Spleen (tissue), 11 donors: ENCODE measurements around the gene CASTOR2. TPM values are rescaled to one million over a fixed set of nuclear protein-coding genes. Genes with fewer than 3 reads are reported as not detected.

Experiments
- DNase-seq: peaks from one replicate; pipeline ENCODE4 v3.0.0-alpha.2; 2020
- H3K27ac ChIP-seq, 8 donors: fragments of 200-600 bp; sonication (generic) in 7 of 8; 1 replicate in 4 of 8; 2 replicates in 4 of 8; pipeline versions ENCODE4 v1.5.0 to v1.8.0; 2016 to 2021; ENCODE audit warnings: inconsistent platforms in 4 of 8, mild to moderate bottlenecking in 4 of 8, moderate library complexity in 1 of 8
- H3K27me3 ChIP-seq, 7 donors: fragments of 200-600 bp; sonication (generic) in 6 of 7; replicated peaks in 1 of 7; 1 replicate in 4 of 7; 2 replicates in 3 of 7; pipeline versions ENCODE4 v1.5.0 to v1.8.0; 2016 to 2021; ENCODE audit warnings: inconsistent platforms in 3 of 7, mild to moderate bottlenecking in 1 of 7
- H3K36me3 ChIP-seq, 6 donors: fragments of 200-600 bp; sonication (generic) in 5 of 6; 1 replicate in 4 of 6; 2 replicates in 2 of 6; pipeline versions ENCODE4 v1.5.0 to v1.8.0; 2016 to 2021; ENCODE audit warnings: inconsistent platforms in 2 of 6
- H3K4me1 ChIP-seq, 6 donors: fragments of 200-600 bp; sonication (generic) in 5 of 6; 1 replicate in 3 of 6; 2 replicates in 3 of 6; pipeline versions ENCODE4 v1.5.0 to v1.8.0; 2016 to 2021; ENCODE audit warnings: inconsistent platforms in 3 of 6
- H3K4me3 ChIP-seq, 8 donors: fragments of 200-600 bp; sonication (generic) in 7 of 8; 1 replicate in 4 of 8; 2 replicates in 4 of 8; pipeline versions ENCODE4 v1.5.0 to v1.8.0; 2016 to 2021; ENCODE audit warnings: inconsistent platforms in 4 of 8, mild to moderate bottlenecking in 4 of 8, moderate library complexity in 2 of 8
- H3K9me3 ChIP-seq, 8 donors: fragments of 200-600 bp; sonication (generic) in 7 of 8; 1 replicate in 4 of 8; 2 replicates in 4 of 8; pipeline versions ENCODE4 v1.5.0 to v1.8.0; 2016 to 2021; ENCODE audit warnings: inconsistent platforms in 4 of 8
- CTCF ChIP-seq, 11 experiments: fragments of 200-600 bp in 7 of 11; fragments of 450-650 bp in 4 of 11; sonication (generic) in 4 of 11; IDR thresholded peaks in 8 of 11; conservative IDR thresholded peaks in 3 of 11; 1 replicate in 7 of 11; 2 replicates in 4 of 11; pipeline versions ENCODE4 v1.4.0 to v1.8.0; 2016 to 2021; ENCODE audit warnings: antibody characterized with exemption in 11 of 11, inconsistent platforms in 4 of 11, mild to moderate bottlenecking in 1 of 11
- POLR2A ChIP-seq, 3 donors: fragments of 450-650 bp; IDR thresholded peaks; one replicate each; pipeline ENCODE4 v1.5.1; 2017; ENCODE audit warnings: antibody characterized with exemption in 3 of 3, mild to moderate bottlenecking in 1 of 3
- POLR2AphosphoS5 ChIP-seq, 3 donors: sonication (generic); formaldehyde crosslinking; IDR thresholded peaks; one replicate each; pipeline ENCODE4 v1.5.1; 2017; ENCODE audit warnings: antibody characterized with exemption in 3 of 3
- WGBS, 5 donors: extraction: QIAGEN DNeasy Blood & Tissue Kit in 3 of 5; methylation state at CpG; one replicate each; pipeline versions ENCODE4 v1.1.5 to v1.1.7; 2013 to 2018; 5-methylcytosine and 5-hydroxymethylcytosine counted together
- intact Hi-C: fragments of 100-400 bp; cut with DNase I; formaldehyde crosslinking; loops from one replicate; pipeline ENCODE4 v1.15.0; 2023; ENCODE audit warnings: low total_unique reads
- polyA plus RNA-seq, 3 donors: library from polyadenylated mRNA; stranded (reverse); fragments of 200-250 nt; gene quantifications; one replicate each; pipeline ENCODE4 v1.2.1, GENCODE V29; 2013
- total RNA-seq, 7 donors: library from RNA; depleted of rRNA in 3 of 7; stranded (reverse); fragments of >200 nt in 3 of 7; fragmentation: NEBNext Ultra II Directional in 4 of 7; extraction: Animal tissue kit (Norgen Biotek cat#: 25700) in 4 of 7; gene quantifications; one replicate each; pipeline versions ENCODE4 v1.1.0 to v1.2.1, GENCODE V29; 2016 to 2021
- donor health status: healthy with polysubstance abuse.
- donor health status: DM: no; HTN: no; CAD: no; lungs with moderate emphysema.
- donor health status: DM: no; HTN: no; CAD: no.
- donor health status: Bipolar disorder and iron deficiency.
- donor health status: healthy.
- donor health status: DM: no; HTN: no; CAD: no.
- donor health status: DM: yes; HTN: yes; CAD: no.

Gene CASTOR2
- total and polyA plus RNA-seq, 10 donors, result 0.11 to 9.8 (median 5.6) TPM

GRCh38 chr7:75017832-75018231 lies 53.3 kb downstream of the CASTOR2 start:
- Histone ChIP-seq H3K27me3 (no peaks in the 10 kb centered on the region), H3K36me3 (peaks cover 0 to 48% (median 0%) of the 10 kb centered on the region in 6 donors), H3K4me3 (no peak overlapping the region), H3K27ac (no peak overlapping the region), H3K4me1 (no peaks in the 10 kb centered on the region), H3K9me3 (no peaks in the 10 kb centered on the region)
- intact Hi-C loops, result no loop called here
- 90 to 95% (median 94%) methylated on average over 16 to 18 of the region's 18 CpGs for WGBS, 5 donors
- no peak for TF ChIP-seq CTCF (IDR thresholded peaks at IDR 0.05 in 8 of 11, conservative IDR thresholded peaks at IDR 0.05 in 3 of 11)
- no peak for DNase-seq

- Histone ChIP-seq H3K9me3 (no peaks in the 10 kb centered on the region), H3K36me3 (peaks cover 0 to 48% (median 0%) of the 10 kb centered on the region in 6 donors), H3K4me1 (no peaks in the 10 kb centered on the region), H3K4me3 (no peak overlapping the region), H3K27me3 (no peaks in the 10 kb centered on the region), H3K27ac (no peak overlapping the region)
- WGBS, 5 donors, result 89 to 95% (median 91%) methylated on average over 9 to 12 of the region's 12 CpGs
- DNase-seq, result no peak
- intact Hi-C loops, result no loop called here
- no peak for TF ChIP-seq CTCF (IDR thresholded peaks at IDR 0.05 in 8 of 11, conservative IDR thresholded peaks at IDR 0.05 in 3 of 11)
- TF ChIP-seq POLR2A (IDR thresholded peaks at IDR 0.05), result no peak
- no peak for TF ChIP-seq POLR2AphosphoS5 (IDR thresholded peaks at IDR 0.05)
Measured at GRCh38 chr7:75018570-75019364, 54.3 kb downstream of the CASTOR2 start.

GRCh38 chr7:75019800-75020199 lies 55.3 kb downstream of the CASTOR2 start:
- TF ChIP-seq POLR2A (IDR thresholded peaks at IDR 0.05) (no peak), CTCF (IDR thresholded peaks at IDR 0.05 in 8 of 11, conservative IDR thresholded peaks at IDR 0.05 in 3 of 11) (no peak), POLR2AphosphoS5 (IDR thresholded peaks at IDR 0.05) (no peak)
- WGBS, 5 donors, result 93 to 96% (median 95%) methylated on average over 14 of the region's 14 CpGs
- no peak for DNase-seq
- Histone ChIP-seq H3K4me1 (no peaks in the 10 kb centered on the region), H3K9me3 (no peaks in the 10 kb centered on the region), H3K4me3 (no peak overlapping the region), H3K36me3 (peaks cover 0 to 57% (median 0%) of the 10 kb centered on the region in 6 donors), H3K27me3 (no peaks in the 10 kb centered on the region), H3K27ac (no peak overlapping the region)
- intact Hi-C loops, result no loop called here

- Histone ChIP-seq H3K4me1 (no peaks in the 10 kb centered on the region), H3K27ac (no peak overlapping the region), H3K27me3 (no peaks in the 10 kb centered on the region), H3K9me3 (no peaks in the 10 kb centered on the region), H3K4me3 (no peak overlapping the region), H3K36me3 (peaks cover 0 to 36% (median 0%) of the 10 kb centered on the region in 6 donors)
- WGBS, 5 donors, result 88 to 96% (median 94%) methylated on average over 16 to 17 of the region's 17 CpGs
- DNase-seq, result no peak
- intact Hi-C loops, result no loop called here
- no peak for TF ChIP-seq POLR2A (IDR thresholded peaks at IDR 0.05)
- no peak for TF ChIP-seq POLR2AphosphoS5 (IDR thresholded peaks at IDR 0.05)
- no peak for TF ChIP-seq CTCF (IDR thresholded peaks at IDR 0.05 in 8 of 11, conservative IDR thresholded peaks at IDR 0.05 in 3 of 11)
Measured at GRCh38 chr7:75024922-75025321, 60.4 kb downstream of the CASTOR2 start.
